IPS-NIHi11 (cell line): ENCODE data around the gene STK33.
A peak's percentile ranks its signal among the peaks of the same experiment; 100 is the strongest.
"Not testable (repeated sequence)": the region's sequence is repeated elsewhere in the genome, so short reads cannot be mapped to it uniquely, and the experiment has no call there.

Source experiments
- DNase-seq: peaks from one replicate; pipeline ENCODE4 v3.0.0; 2012; ENCODE audit warnings: mixed read lengths, low spot score

STK33 gene

GRCh38 chr11:8543278-8543677, 50.8 kb downstream of the STK33 start:
- DNase-seq = no peak

GRCh38 chr11:8541448-8541847, 52.6 kb downstream of the STK33 start:
- no peak for DNase-seq

GRCh38 chr11:8533332-8533731, 60.7 kb downstream of the STK33 start:
- DNase-seq = peak; percentile 15

- no peak for DNase-seq
Measured at GRCh38 chr11:8532475-8532874, 61.6 kb downstream of the STK33 start.

GRCh38 chr11:8531982-8532381, 62.0 kb downstream of the STK33 start:
- DNase-seq = no peak

- no peak for DNase-seq
Measured at GRCh38 chr11:8531312-8531711, 62.7 kb downstream of the STK33 start.

GRCh38 chr11:8527939-8528338, 66.1 kb downstream of the STK33 start:
- no peak for DNase-seq

- no peak for DNase-seq
Measured at GRCh38 chr11:8523396-8523795, 70.6 kb downstream of the STK33 start.

GRCh38 chr11:8512547-8512946, 81.5 kb downstream of the STK33 start:
- no peak for DNase-seq

GRCh38 chr11:8503910-8504364, 90.1 kb downstream of the STK33 start:
- DNase-seq = no peak

- no peak for DNase-seq
Measured at GRCh38 chr11:8501836-8502235, 92.2 kb downstream of the STK33 start.

- DNase-seq = no peak
Measured at GRCh38 chr11:8488395-8488794, 105.6 kb downstream of the STK33 start.

- DNase-seq = no peak
Measured at GRCh38 chr11:8487261-8487660, 106.8 kb downstream of the STK33 start.

- DNase-seq = no peak
Measured at GRCh38 chr11:8484251-8484650, 109.8 kb downstream of the STK33 start.

- no peak for DNase-seq
Measured at GRCh38 chr11:8480858-8481257, 113.2 kb downstream of the STK33 start.

- DNase-seq = no peak
Measured at GRCh38 chr11:8477680-8478079, 116.3 kb downstream of the STK33 start.

GRCh38 chr11:8477151-8477550, 116.9 kb downstream of the STK33 start:
- DNase-seq = no peak

- DNase-seq = not testable (repeated sequence)
Measured at GRCh38 chr11:8467806-8468205, 126.2 kb downstream of the STK33 start.

GRCh38 chr11:8467356-8467755, 126.7 kb downstream of the STK33 start:
- not testable (repeated sequence) for DNase-seq

- not testable (repeated sequence) for DNase-seq
Measured at GRCh38 chr11:8466884-8467283, 127.1 kb downstream of the STK33 start.

- no peak for DNase-seq
Measured at GRCh38 chr11:8459711-8460399, 134.2 kb downstream of the STK33 start.

- DNase-seq = no peak
Measured at GRCh38 chr11:8442301-8442700, 151.7 kb downstream of the STK33 start.

- DNase-seq = no peak
Measured at GRCh38 chr11:8440649-8441048, 153.4 kb downstream of the STK33 start.

- no peak for DNase-seq
Measured at GRCh38 chr11:8429483-8429882, 164.5 kb downstream of the STK33 start.
